IMR-90 (cell line): ENCODE data around the gene EIF4G3. TPM values are rescaled to one million over a fixed set of nuclear protein-coding genes. Genes with fewer than 3 reads are reported as not detected.
"Not testable (repeated sequence)": the region's sequence is repeated elsewhere in the genome, so short reads cannot be mapped to it uniquely, and the experiment has no call there.

Experiments used
- ATAC-seq: fragments of 200-7000 bp; cut with Tn5 transposase; 2 replicates; pipeline ENCODE4 v1.9.1; 2020; ENCODE audit warnings: low read depth, mild to moderate bottlenecking, moderate library complexity
- BruUV-seq: library from RNA; stranded (reverse); fragments of 400-500 nt; replicated peaks from 2 replicates; lab custom pipeline; 2021; lab: Mats Ljungman, UMichigan
- CTCF ChIA-PET: fragments of 300-600 bp; formaldehyde crosslinking; extraction: SDS; loops from one replicate; lab custom pipeline; 2021; ENCODE audit warnings: antibody characterized with exemption; lab: Yijun Ruan, JAX
- POLR2A ChIA-PET: fragments of 300-600 bp; sonication (Branson Sonifier 250); formaldehyde crosslinking; loops from one replicate; lab custom pipeline; 2022; ENCODE audit warnings: antibody characterized with exemption; ENCODE audit not compliant: unreplicated experiment; lab: Charles Lee
- DNase-seq: peaks from one replicate; pipeline ENCODE4 v3.0.0; 2013
- H2AFZ ChIP-seq: replicated peaks from 2 replicates; pipeline ENCODE3; 2013; ENCODE audit warnings: low read length, mild to moderate bottlenecking; ENCODE audit not compliant: poor library complexity
- H2AK5ac ChIP-seq: 2 replicates; pipeline ENCODE4 v1.6.1; 2013; ENCODE audit warnings: low read depth, low read length, inconsistent platforms
- H2AK9ac ChIP-seq: replicated peaks from 2 replicates; pipeline ENCODE3; 2013; ENCODE audit warnings: mild to moderate bottlenecking, low read depth, low read length, moderate library complexity; ENCODE audit not compliant: poor library complexity
- H2BK120ac ChIP-seq: 2 replicates; pipeline ENCODE4 v1.6.1; 2013; ENCODE audit warnings: low read depth, low read length, inconsistent platforms
- H2BK15ac ChIP-seq: 3 replicates; pipeline ENCODE4 v1.6.1; 2013; ENCODE audit warnings: low read depth, low read length, inconsistent platforms
- H2BK20ac ChIP-seq: 2 replicates; pipeline ENCODE4 v1.6.1; 2013; ENCODE audit warnings: low read depth, mild to moderate bottlenecking, inconsistent platforms, low read length, moderate library complexity
- H2BK5ac ChIP-seq: 2 replicates; pipeline ENCODE4 v1.6.1; 2013; ENCODE audit warnings: mild to moderate bottlenecking, low read depth, low read length, inconsistent platforms; ENCODE audit not compliant: poor library complexity, severe bottlenecking
- H3K14ac ChIP-seq: replicated peaks from 2 replicates; pipeline ENCODE4 v1.6.1; 2013; ENCODE audit warnings: low read depth, low read length, inconsistent platforms
- H3K18ac ChIP-seq: 2 replicates; pipeline ENCODE4 v1.6.1; 2013; ENCODE audit warnings: low read depth, low read length, control low read depth
- H3K23ac ChIP-seq: 2 replicates; pipeline ENCODE4 v1.6.1; 2013; ENCODE audit warnings: low read depth, low read length, inconsistent platforms
- H3K27ac ChIP-seq: 2 replicates; pipeline ENCODE4 v1.5.1; 2013; ENCODE audit warnings: mild to moderate bottlenecking, control low read depth, low read length; ENCODE audit not compliant: insufficient read depth
- H3K27me3 ChIP-seq: 2 replicates; pipeline ENCODE4 v1.6.1; 2013; ENCODE audit warnings: low read length; ENCODE audit not compliant: control insufficient read depth, insufficient read depth
- H3K36me3 ChIP-seq: 2 replicates; pipeline ENCODE4 v1.6.1; 2013; ENCODE audit warnings: low read length, mixed read lengths; ENCODE audit not compliant: control insufficient read depth, insufficient read depth
- H3K4ac ChIP-seq: 2 replicates; pipeline ENCODE4 v1.6.1; 2013; ENCODE audit warnings: low read depth, low read length, inconsistent platforms
- H3K4me1 ChIP-seq: 2 replicates; pipeline ENCODE4 v1.6.1; 2013; ENCODE audit warnings: low read length, mixed read lengths; ENCODE audit not compliant: control insufficient read depth, insufficient read depth
- H3K4me2 ChIP-seq: 2 replicates; pipeline ENCODE4 v1.6.1; 2013; ENCODE audit warnings: low read depth, mild to moderate bottlenecking, control low read depth, low read length, moderate library complexity
- H3K4me3 ChIP-seq: 2 replicates; pipeline ENCODE4 v1.5.1; 2013; ENCODE audit warnings: low read depth, mild to moderate bottlenecking, control low read depth, low read length, moderate library complexity; ENCODE audit not compliant: insufficient read depth
- H3K56ac ChIP-seq: 2 replicates; pipeline ENCODE4 v1.6.1; 2013; ENCODE audit warnings: low read length, inconsistent platforms; ENCODE audit not compliant: insufficient read depth; ENCODE audit errors: extremely low read depth
- H3K79me1 ChIP-seq, 2 experiments: 2 replicates each; pipeline ENCODE4 v1.6.1; 2013; ENCODE audit warnings: low read length in 2 of 2, inconsistent platforms in 1 of 2, low read depth in 1 of 2
- H3K9ac ChIP-seq: 2 replicates; pipeline ENCODE4 v1.6.1; 2013; ENCODE audit warnings: low read depth, low read length, control low read depth
- H3K9me1 ChIP-seq: 2 replicates; pipeline ENCODE4 v1.6.1; 2013; ENCODE audit warnings: low read length, inconsistent platforms; ENCODE audit not compliant: insufficient read depth
- H3K9me3 ChIP-seq: 2 replicates; pipeline ENCODE4 v1.6.1; 2013; ENCODE audit warnings: low read length; ENCODE audit not compliant: control insufficient read depth, insufficient read depth
- H4K20me1 ChIP-seq: 2 replicates; pipeline ENCODE4 v1.6.1; 2013; ENCODE audit warnings: low read length, inconsistent platforms; ENCODE audit not compliant: insufficient read depth
- H4K5ac ChIP-seq: 2 replicates; pipeline ENCODE4 v1.6.1; 2013; ENCODE audit warnings: mild to moderate bottlenecking, low read depth, low read length, control low read depth
- H4K8ac ChIP-seq, 2 experiments: 2 replicates each; pipeline ENCODE4 v1.6.1; 2013; ENCODE audit warnings: low read depth in 2 of 2, low read length in 2 of 2, control low read depth in 1 of 2, inconsistent platforms in 1 of 2
- H4K91ac ChIP-seq: 2 replicates; pipeline ENCODE4 v1.6.1; 2013; ENCODE audit warnings: low read depth, low read length, inconsistent platforms; ENCODE audit not compliant: insufficient read depth
- WGBS, 2 experiments: methylation state at CpG; one replicate each; pipeline versions ENCODE4 v1.1.5 to v1.1.7; 2013; ENCODE audit warnings: missing lambda C conversion rate in 2 of 2; ENCODE audit not compliant: insufficient read length in 1 of 2; ENCODE audit errors: extremely low coverage in 2 of 2; 5-methylcytosine and 5-hydroxymethylcytosine counted together
- dilution Hi-C: fragments of 300-500 bp; cut with HindIII; formaldehyde crosslinking; loops from one replicate; pipeline ENCODE4 v1.14.3; 2018; ENCODE audit warnings: low sequenced_read_pairs; ENCODE audit not compliant: unreplicated experiment
- in situ Hi-C: fragments of 300-500 bp; cut with MboI; formaldehyde crosslinking; loops from 3 replicates; pipeline ENCODE4 v1.14.3; 2019; ENCODE audit warnings: low sequenced_read_pairs, inconsistent platforms, mixed read lengths
- intact Hi-C: fragments of 100-400 bp; cut with micrococcal nuclease; formaldehyde crosslinking; loops from 2 replicates; pipeline ENCODE4 v1.10.0; 2022
- polyA plus RNA-seq, 3 experiments: library from polyadenylated mRNA; depleted of rRNA; stranded (reverse); fragments of >200 nt; gene quantifications; 2 replicates each; pipeline ENCODE4 v1.2.3, GENCODE V29; 2012; ENCODE audit warnings: low replicate concordance in 1 of 3
- total RNA-seq: library from RNA; depleted of rRNA; stranded (reverse); fragments of >200 nt; gene quantifications from 2 replicates; pipeline ENCODE4 v1.2.3, GENCODE V29; 2012

Gene EIF4G3
- total and polyA plus RNA-seq, 2 of the 4 experiments (the other 2 are of a cell fraction): 25.8 to 49.2 TPM

DNA sequence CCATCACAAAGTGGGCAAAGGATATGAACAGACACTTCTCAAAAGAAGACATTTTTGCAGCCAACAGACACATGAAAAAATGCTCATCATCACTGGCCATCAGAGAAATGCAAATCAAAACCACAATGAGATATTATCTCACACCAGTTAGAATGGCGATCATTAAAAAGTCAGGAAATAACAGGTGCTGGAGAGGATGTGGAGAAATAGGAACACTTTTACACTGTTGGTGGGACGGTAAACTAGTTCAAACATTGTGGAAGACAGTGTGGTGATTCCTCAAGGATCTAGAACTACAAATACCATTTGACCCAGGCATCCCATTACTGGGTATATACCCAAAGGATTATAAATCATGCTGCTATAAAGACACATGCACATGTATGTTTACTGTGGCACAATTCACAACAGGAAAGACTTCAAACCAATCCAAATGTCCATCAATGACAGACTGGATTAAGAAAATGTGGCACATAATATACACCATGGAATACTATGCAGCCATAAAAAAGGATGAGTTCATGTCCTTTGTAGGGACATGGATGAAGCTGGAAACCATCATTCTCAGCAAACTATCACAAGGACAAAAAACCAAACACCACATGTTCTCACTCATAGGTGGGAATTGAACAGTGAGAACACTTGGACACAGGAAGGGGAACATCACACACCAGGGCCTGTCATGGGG is 83.3 kb downstream of the EIF4G3 start:
- H2BK5ac ChIP-seq, H3K36me3 ChIP-seq, H4K8ac ChIP-seq, ATAC-seq, H3K18ac ChIP-seq, in situ Hi-C loops, H2BK120ac ChIP-seq, H3K9me3 ChIP-seq, H4K5ac ChIP-seq, dilution Hi-C loops, H4K20me1 ChIP-seq, H3K27me3 ChIP-seq, H3K4ac ChIP-seq, H3K4me1 ChIP-seq, H3K9me1 ChIP-seq, H2BK15ac ChIP-seq, H3K23ac ChIP-seq, H2AK5ac ChIP-seq, H3K14ac ChIP-seq, H3K27ac ChIP-seq, H3K4me3 ChIP-seq, H2AFZ ChIP-seq, H3K9ac ChIP-seq, DNase-seq, H2AK9ac ChIP-seq, BruUV-seq, H2BK20ac ChIP-seq, H4K91ac ChIP-seq, CTCF ChIA-PET, H3K56ac ChIP-seq, H3K4me2 ChIP-seq, intact Hi-C loops, POLR2A ChIA-PET: not testable (repeated sequence)
- H3K79me1 ChIP-seq: peaks cover 21 to 46% of the 10 kb centered on the region in 2 experiments
- no CpG with 5 or more reads among the region's 2 CpGs for WGBS, 2 experiments

DNA sequence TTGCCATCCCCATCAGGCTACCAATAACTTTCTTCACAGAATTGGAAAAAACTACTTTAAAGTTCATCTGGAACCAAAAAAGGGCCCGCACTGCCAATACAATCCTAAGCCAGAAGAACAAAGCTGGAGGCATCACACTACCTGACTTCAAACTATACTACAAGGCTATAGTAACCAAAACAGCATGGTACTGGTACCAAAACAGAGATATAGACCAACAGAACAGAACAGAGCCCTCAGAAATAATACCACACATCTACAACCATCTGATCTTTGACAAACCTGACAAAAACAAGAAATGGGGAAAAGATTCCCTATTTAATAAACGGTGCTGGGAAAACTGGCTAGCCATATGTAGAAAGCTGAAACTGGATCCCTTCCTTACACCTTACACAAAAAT is 84.2 kb downstream of the EIF4G3 start:
- H3K14ac ChIP-seq, H2AFZ ChIP-seq, H3K36me3 ChIP-seq, BruUV-seq, H3K27me3 ChIP-seq, H2BK5ac ChIP-seq, H3K4me3 ChIP-seq, H3K9ac ChIP-seq, H3K27ac ChIP-seq, DNase-seq, H4K20me1 ChIP-seq, H3K9me1 ChIP-seq, POLR2A ChIA-PET, CTCF ChIA-PET, H4K8ac ChIP-seq, H3K56ac ChIP-seq, ATAC-seq, H2AK5ac ChIP-seq, H3K18ac ChIP-seq, H2BK20ac ChIP-seq, H3K23ac ChIP-seq, H3K9me3 ChIP-seq, H3K4me1 ChIP-seq, H2BK120ac ChIP-seq, in situ Hi-C loops, H4K5ac ChIP-seq, H2BK15ac ChIP-seq, H2AK9ac ChIP-seq, intact Hi-C loops, H3K4ac ChIP-seq, H4K91ac ChIP-seq, dilution Hi-C loops, H3K4me2 ChIP-seq: not testable (repeated sequence)
- WGBS, 2 experiments: 100% methylated on average over 1 of the region's 2 CpGs; no CpG with 5 or more reads in 1 of the 2 experiments
- H3K79me1 ChIP-seq: peaks cover 16 to 45% of the 10 kb centered on the region in 2 experiments
